GM18861 (cell line): ENCODE measurements around the gene NYNRIN.
"Not testable (repeated sequence)": the region's sequence is repeated elsewhere in the genome, so short reads cannot be mapped to it uniquely, and the experiment has no call there.

Experiments
- ATAC-seq: cut with Tn5 transposase; IDR thresholded peaks from one replicate; pipeline ENCODE4 v1.9.1; 2021; ENCODE audit not compliant: unreplicated experiment

The NYNRIN gene

DNA sequence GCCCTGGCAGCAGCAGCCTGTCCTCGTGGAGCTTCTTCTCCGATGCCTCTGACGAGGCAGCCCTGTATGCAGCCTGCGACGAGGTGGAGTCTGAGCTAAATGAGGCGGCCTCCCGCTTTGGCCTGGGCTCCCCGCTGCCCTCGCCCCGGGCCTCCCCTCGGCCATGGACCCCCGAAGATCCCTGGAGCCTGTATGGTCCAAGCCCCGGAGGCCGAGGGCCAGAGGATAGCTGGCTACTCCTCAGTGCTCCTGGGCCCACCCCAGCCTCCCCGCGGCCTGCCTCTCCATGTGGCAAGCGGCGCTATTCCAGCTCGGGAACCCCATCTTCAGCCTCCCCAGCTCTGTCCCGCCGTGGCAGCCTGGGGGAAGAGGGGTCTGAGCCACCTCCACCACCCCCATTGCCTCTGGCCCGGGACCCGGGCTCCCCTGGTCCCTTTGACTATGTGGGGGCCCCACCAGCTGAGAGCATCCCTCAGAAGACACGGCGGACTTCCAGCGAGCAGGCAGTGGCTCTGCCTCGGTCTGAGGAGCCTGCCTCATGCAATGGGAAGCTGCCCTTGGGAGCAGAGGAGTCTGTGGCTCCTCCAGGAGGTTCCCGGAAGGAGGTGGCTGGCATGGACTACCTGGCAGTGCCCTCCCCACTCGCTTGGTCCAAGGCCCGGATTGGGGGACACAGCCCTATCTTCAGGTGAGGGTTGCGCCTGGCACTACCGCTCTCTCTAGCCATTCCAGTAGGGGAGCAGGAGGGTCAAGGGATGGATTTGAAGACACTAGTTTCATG lies 28.7 kb upstream of the NYNRIN start:
- ATAC-seq: no peak

DNA sequence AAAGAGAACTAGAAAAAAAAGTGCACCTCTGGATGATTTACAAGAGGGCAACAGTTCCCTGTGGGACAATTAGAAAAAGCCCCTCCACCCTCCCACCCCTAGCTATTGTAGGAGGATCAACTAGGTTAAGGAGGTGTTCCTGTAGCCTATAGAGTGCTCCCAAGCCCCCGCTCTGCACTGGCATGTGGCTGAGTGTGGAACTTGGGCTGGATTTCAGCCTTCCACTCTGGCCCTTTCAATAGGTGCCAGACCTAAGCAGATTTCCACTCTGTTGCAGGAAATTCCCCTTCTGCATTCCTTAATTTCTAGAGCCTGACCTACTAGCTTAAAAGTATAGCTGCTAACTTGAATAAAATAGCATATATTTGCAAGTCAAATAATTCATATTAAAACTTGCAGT lies 28.1 kb upstream of the NYNRIN start:
- ATAC-seq: no peak

DNA sequence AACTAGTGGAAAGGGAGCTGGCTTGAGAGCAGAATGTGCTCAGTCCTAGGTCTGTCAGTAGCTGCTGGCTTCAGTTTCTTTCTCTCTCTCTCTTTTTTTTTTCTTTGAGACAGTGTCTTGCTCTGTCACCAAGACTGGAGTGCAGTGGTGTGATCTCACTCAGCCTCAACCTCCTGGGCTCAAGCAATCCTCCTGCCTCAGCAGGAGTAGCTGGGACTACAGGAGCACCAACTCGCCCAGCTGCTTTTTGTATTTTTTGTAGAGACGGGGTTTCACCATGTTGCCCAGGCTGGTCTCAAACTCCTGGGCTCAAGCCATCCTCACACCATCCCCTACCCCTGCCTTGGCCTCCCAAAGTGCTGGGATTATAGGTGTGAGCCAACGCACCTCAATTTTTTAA lies 27.2 kb upstream of the NYNRIN start:
- not testable (repeated sequence) for ATAC-seq

GRCh38 chr14:24372701-24373416 lies 25.9 kb upstream of the NYNRIN start:
- no peak for ATAC-seq

DNA sequence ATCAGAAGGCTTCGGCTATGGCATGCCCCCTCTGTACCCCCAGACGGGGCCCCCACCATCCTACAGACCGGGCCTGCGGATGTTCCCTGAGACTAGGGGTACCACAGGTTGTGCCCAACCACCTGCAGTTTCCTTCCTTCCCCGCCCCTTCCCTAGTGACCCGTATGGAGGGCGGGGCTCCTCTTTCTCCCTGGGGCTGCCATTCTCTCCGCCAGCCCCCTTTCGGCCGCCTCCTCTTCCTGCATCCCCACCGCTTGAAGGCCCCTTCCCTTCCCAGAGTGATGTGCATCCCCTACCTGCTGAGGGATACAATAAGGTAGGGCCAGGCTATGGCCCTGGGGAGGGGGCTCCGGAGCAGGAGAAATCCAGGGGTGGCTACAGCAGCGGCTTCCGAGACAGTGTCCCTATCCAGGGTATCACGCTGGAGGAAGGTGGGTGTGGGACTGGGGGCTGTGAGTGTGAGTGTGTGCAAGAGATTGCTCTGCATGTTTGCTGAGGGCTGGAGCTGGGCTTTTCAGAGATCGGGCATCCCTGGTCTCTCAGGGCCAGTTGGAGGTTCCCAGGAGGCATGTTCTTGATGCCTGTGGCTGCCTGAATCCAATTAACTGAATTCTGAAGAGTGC lies 22.2 kb upstream of the NYNRIN start:
- ATAC-seq: no peak

DNA sequence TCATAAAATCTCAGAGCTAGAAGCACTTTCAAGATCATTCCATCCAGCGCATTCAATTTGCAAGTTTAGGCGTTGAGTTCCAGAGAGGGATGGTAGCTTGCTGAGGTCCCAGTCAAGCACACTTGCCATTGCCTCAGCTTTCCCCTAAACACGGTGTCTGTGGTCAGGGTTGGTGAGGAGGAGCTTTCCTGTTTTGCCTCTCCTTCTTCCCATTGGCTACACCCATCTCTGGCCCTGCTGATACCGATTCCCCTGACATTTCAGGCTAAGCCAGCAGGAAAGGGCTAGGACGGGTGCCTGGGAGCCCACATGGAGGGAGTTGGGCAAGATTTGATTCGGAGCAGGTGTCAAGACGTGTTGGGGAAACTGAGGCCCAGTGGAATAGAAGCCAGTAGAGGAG lies 21.7 kb upstream of the NYNRIN start:
- ATAC-seq: no peak

- ATAC-seq: no peak
Measured at GRCh38 chr14:24377657-24378056, 21.1 kb upstream of the NYNRIN start.

- ATAC-seq: no peak
Measured at GRCh38 chr14:24378327-24378726, 20.5 kb upstream of the NYNRIN start.

- ATAC-seq: no peak
Measured at GRCh38 chr14:24378981-24379906, 19.6 kb upstream of the NYNRIN start.

GRCh38 chr14:24379907-24380730 lies 18.7 kb upstream of the NYNRIN start:
- no peak for ATAC-seq

DNA sequence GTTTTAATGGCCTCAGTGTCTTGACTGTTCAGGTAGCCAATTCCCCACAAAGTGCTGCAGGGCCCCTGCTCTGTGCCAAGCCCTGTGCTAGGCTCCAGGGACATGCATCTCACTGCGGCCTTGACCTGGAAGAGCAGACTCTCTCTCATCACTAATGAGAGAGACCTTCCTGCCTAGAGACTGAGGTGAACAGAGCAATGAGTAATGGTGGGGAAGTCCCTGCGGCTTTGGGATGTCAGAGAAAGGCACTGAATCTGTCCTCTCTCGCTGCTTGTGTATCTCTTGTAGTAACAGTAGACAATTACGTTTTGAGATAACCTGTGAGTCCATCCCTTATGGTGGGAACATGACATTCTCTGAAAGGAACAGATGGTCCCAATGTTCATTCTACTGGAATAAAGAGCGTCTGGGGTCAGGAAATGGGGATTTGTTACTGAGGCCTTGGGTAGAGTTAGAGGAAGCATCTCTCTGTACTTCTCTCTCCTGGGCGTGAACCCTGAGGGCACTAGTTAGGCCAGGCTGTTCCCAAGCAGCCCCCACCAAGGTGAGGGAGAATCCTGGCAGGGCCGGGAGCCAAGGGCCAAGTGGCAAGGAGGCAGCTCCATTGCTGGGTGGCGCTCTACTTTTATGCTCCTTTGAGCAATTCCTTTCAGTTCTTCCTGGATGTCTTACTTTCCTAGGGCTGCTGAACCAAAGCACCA lies 17.3 kb upstream of the NYNRIN start:
- no peak for ATAC-seq

DNA sequence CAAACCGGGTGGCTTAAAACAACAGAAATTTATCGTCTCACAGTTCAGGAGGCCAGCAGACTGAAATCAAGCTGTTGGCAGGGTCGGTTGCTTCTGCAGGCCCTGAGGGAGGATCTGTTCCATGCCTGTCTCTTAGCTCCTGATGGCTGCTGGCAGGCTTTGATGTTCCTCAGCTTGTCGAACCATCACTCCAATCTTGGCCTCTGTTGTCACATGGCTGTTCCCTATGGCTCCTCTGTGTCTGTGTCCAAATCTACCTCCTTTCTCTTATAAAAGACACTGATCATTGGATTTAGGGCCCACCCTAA lies 16.8 kb upstream of the NYNRIN start:
- ATAC-seq: no peak

- ATAC-seq: no peak
Measured at GRCh38 chr14:24384169-24384568, 14.6 kb upstream of the NYNRIN start.

DNA sequence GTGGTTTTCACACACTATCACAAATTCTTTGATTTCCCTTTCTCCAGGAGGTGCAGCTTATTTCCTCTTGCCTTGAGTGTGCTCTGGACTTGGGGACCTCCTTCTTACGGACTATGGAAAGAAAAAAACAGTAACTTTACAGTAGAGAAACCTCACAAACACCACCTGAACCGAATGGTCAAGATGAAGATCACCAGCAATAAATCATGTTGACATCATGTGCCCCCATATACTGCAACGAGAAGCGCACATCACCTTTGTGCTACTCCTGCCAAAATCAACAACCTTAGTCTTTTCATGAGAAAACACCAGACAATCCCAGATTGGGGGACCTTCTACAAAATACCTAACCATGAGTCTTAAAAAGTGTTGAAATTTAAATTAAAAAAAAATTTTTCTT lies 13.3 kb upstream of the NYNRIN start:
- ATAC-seq: no peak

DNA sequence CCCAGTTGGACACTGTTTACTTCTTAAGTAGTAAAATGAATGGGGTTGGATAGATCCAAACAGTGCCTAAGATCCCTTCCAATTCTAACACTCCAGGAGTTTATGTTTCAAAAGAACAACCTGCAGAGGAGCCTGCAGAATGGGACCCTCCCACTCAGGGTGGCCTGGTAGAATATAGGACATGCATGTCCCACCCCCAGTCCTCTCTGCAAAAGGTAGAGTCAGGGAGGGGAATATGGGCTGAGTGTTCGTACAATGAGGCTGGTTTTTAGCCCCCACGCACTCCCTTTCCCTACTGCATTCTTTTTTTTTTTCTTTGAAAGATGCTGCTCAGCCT lies 11.8 kb upstream of the NYNRIN start:
- ATAC-seq: no peak

DNA sequence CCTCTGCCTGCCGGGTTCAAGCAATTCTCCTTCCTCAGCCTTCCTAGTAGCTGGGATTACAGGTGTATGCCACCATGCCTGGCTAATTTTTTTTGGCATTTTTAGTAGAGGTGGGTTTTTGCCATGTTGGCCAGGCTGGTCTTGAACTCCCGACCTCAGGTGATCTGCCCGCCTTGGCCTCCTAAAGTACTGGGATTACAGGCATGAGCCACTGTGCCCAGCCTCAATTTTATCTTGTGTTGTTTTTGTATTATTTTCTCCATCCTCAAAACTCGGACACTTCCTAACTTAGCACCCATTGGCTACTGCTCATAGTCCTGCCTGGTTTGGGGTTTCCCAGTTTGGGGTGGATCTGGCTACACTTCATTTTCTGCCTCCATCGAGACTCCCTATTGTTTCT lies 11.2 kb upstream of the NYNRIN start:
- not testable (repeated sequence) for ATAC-seq

DNA sequence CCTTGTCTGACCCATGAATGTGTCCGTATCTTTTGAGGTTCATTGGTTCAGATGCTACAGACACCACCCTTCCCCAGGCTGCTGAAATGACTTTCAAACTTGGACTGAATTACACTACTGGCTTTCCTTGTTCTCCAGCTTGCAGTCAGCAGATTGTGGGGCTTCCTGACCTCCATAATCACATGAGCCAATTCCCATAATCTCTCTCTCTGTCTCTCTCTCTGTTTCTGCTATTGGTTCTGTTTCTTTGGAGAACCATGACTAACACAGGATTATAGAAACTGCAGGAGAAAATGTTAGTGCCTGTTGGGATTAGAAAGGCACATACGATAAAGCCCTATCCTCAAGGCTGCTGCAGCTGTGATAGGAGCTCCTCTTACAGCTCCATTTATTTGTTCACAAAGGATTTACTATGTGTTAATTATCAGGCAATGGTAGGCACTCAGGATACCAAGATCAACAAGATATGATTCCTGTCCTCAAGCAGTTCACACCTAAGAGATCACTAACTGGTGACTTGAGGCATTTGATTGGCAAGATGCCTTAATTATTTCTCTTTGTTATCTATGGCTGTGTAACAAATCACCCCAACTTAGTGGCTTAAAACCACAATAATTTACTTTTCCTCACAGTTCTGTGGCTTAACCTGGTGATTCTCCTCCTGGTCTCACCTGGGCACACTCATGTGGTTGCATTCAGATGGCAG lies 10.2 kb upstream of the NYNRIN start:
- ATAC-seq: no peak

GRCh38 chr14:24389226-24389848 lies 9.5 kb upstream of the NYNRIN start:
- ATAC-seq: no peak
